Lung (tissue), 12 donors: ENCODE results near the gene LRRN4CL. TPM values are rescaled to one million over a fixed set of nuclear protein-coding genes. Genes with fewer than 3 reads are reported as not detected.
A peak's percentile ranks its signal among the peaks of the same experiment; 100 is the strongest.

Experiments
- ATAC-seq: fragments of 200-7000 bp; cut with Tn5 transposase; one replicate; pipeline ENCODE4 v1.9.1; 2020; ENCODE audit warnings: moderate number of reproducible peaks; ENCODE audit not compliant: insufficient read depth, low FRiP score
- DNase-seq, 3 donors: peaks; one replicate each; pipeline ENCODE4 v3.0.0-alpha.2; 2013 to 2017
- H3K27ac ChIP-seq, 2 donors: one replicate each; pipeline ENCODE4 v1.5.1; 2013; ENCODE audit warnings: mild to moderate bottlenecking in 2 of 2, moderate library complexity in 2 of 2, control low read depth in 1 of 2, inconsistent platforms in 1 of 2, low read depth in 1 of 2, low read length in 1 of 2
- H3K27me3 ChIP-seq, 3 donors: one replicate each; pipeline ENCODE4 v1.5.1; 2013; ENCODE audit warnings: low read length in 2 of 3; ENCODE audit not compliant: control insufficient read depth in 3 of 3, insufficient read depth in 3 of 3
- H3K36me3 ChIP-seq, 4 donors: one replicate each; pipeline ENCODE4 v1.5.1; 2013; ENCODE audit warnings: low read length in 4 of 4, mild to moderate bottlenecking in 1 of 4, moderate library complexity in 1 of 4; ENCODE audit not compliant: control insufficient read depth in 4 of 4, insufficient read depth in 4 of 4
- H3K4me1 ChIP-seq, 5 donors: one replicate each; pipeline ENCODE4 v1.5.1; 2013; ENCODE audit warnings: low read length in 5 of 5, mild to moderate bottlenecking in 2 of 5, moderate library complexity in 1 of 5; ENCODE audit not compliant: control insufficient read depth in 5 of 5, insufficient read depth in 5 of 5
- H3K4me3 ChIP-seq: one replicate; pipeline ENCODE4 v1.5.1; 2013; ENCODE audit warnings: mild to moderate bottlenecking, control low read depth, moderate library complexity
- H3K9ac ChIP-seq, 2 donors: one replicate each; pipeline ENCODE4 v1.5.1; 2013; ENCODE audit warnings: low read length in 2 of 2, control low read depth in 1 of 2; ENCODE audit not compliant: insufficient read depth in 1 of 2
- H3K9me3 ChIP-seq, 4 donors: one replicate each; pipeline ENCODE4 v1.5.1; 2013; ENCODE audit warnings: low read length in 3 of 4, mild to moderate bottlenecking in 1 of 4, moderate library complexity in 1 of 4; ENCODE audit not compliant: control insufficient read depth in 4 of 4, insufficient read depth in 3 of 4
- WGBS, 2 donors: extraction: QIAGEN DNeasy Blood & Tissue Kit; methylation state at CpG; one replicate each; pipeline ENCODE4 v1.1.7; 2013; 5-methylcytosine and 5-hydroxymethylcytosine counted together
- polyA plus RNA-seq, 2 donors: library from polyadenylated mRNA; stranded (reverse); fragments of 200-250 nt; gene quantifications; one replicate each; pipeline ENCODE4 v1.2.1, GENCODE V29; 2013
- total RNA-seq, 2 donors: library from RNA; depleted of rRNA in 1 of 2; stranded (reverse); fragments of >200 nt in 1 of 2; gene quantifications; one replicate each; pipeline ENCODE4 v1.2.1, GENCODE V29; 2014 to 2021
- TF ChIP-seq, protein P1 (sequence below): IDR thresholded peaks from 2 replicates; pipeline ENCODE4 v1.5.1; 2012; ENCODE audit warnings: mild to moderate bottlenecking; ENCODE audit errors: control extremely low read depth, extremely low read depth
- donor health status: control.
- donor health status: control.
- donor health status: Bipolar disorder and iron deficiency.
- donor health status: healthy.
- donor health status: DM: yes; HTN: yes; CAD: no.

LRRN4CL gene
- total and polyA plus RNA-seq, 4 donors, result 0.46 to 2.6 (median 1.2) TPM

DNA sequence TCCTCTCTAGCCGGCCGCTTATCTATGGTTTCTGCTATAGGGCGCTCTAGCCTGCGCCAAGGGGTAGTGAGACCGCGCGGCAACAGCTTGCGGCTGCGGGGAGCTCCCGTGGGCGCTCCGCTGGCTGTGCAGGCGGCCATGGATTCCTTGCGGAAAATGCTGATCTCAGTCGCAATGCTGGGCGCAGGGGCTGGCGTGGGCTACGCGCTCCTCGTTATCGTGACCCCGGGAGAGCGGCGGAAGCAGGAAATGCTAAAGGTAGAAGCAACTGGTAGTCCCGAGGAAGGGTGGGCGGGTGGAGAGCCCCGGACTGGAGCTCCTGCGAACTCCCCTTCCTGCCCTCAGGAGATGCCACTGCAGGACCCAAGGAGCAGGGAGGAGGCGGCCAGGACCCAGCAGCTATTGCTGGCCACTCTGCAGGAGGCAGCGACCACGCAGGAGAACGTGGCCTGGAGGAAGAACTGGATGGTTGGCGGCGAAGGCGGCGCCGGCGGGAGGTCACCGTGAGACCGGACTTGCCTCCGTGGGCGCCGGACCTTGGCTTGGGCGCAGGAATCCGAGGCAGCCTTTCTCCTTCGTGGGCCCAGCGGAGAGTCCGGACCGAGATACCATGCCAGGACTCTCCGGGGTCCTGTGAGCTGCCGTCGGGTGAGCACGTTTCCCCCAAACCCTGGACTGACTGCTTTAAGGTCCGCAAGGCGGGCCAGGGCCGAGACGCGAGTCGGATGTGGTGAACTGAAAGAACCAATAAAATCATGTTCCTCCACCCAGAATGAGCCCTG, 17.5 kb downstream of the LRRN4CL start, which contains the start of the genes LBHD1 and UQCC3:
Gene LBHD1, minus strand, starts transcription at position 660 of the 782 bp plus-strand sequence. CDS start 2,236 bp downstream, outside the sequence.
Gene UQCC3, plus strand, starts transcription at position 66 of the 782 bp plus-strand sequence. Its CDS starts 73 bp downstream, at position 139.
- peaks cover 0 to 16% (median 11%) of the 10 kb centered on the region in 4 donors for H3K36me3 ChIP-seq
- no peaks in the 10 kb centered on the region for H3K9me3 ChIP-seq
- peak within 1 kb of the TSS; percentile 86 to 95 for H3K9ac ChIP-seq
- peaks cover 5 to 16% (median 11%) of the 10 kb centered on the region in 5 donors for H3K4me1 ChIP-seq
- TF ChIP-seq, protein P1, sequence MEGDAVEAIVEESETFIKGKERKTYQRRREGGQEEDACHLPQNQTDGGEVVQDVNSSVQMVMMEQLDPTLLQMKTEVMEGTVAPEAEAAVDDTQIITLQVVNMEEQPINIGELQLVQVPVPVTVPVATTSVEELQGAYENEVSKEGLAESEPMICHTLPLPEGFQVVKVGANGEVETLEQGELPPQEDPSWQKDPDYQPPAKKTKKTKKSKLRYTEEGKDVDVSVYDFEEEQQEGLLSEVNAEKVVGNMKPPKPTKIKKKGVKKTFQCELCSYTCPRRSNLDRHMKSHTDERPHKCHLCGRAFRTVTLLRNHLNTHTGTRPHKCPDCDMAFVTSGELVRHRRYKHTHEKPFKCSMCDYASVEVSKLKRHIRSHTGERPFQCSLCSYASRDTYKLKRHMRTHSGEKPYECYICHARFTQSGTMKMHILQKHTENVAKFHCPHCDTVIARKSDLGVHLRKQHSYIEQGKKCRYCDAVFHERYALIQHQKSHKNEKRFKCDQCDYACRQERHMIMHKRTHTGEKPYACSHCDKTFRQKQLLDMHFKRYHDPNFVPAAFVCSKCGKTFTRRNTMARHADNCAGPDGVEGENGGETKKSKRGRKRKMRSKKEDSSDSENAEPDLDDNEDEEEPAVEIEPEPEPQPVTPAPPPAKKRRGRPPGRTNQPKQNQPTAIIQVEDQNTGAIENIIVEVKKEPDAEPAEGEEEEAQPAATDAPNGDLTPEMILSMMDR, result no peak
- DNase-seq (peak; percentile 83 to 94 (median 86)), ATAC-seq (peak; percentile 83)
- no peaks in the 10 kb centered on the region for H3K27me3 ChIP-seq
- WGBS, 2 donors, result 0% methylated on average over 58 to 59 of the region's 59 CpGs
- H3K27ac ChIP-seq, result peak within 1 kb of the TSS; percentile 76 to 89
- peak within 1 kb of the TSS; percentile 65 for H3K4me3 ChIP-seq

DNA sequence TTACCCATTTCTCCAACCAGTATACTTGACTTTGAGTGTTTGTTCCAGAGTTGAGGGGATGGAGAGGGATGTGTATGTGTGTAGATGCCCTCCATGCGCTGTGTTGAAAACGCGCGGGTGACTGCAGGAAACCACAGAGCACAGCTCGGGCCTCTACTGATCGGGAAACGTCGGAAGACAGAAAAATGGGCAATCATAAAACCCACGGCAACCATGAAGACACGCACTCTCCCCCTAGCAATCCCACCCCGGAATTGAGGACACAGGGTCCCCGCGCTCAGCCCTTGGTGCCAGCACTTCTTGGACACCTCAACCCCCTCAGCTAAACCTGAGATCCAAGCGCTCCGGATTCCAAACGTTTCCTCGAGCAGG, 18.1 kb downstream of the LRRN4CL start:
- Histone ChIP-seq H3K27ac (peak overlapping the region; percentile 76 to 89), H3K36me3 (peaks cover 0 to 20% (median 13%) of the 10 kb centered on the region in 4 donors), H3K9me3 (no peaks in the 10 kb centered on the region), H3K27me3 (no peaks in the 10 kb centered on the region), H3K4me1 (peaks cover 11 to 20% (median 17%) of the 10 kb centered on the region in 5 donors), H3K4me3 (peak overlapping the region; percentile 65), H3K9ac (peak overlapping the region; percentile 86 to 95)
- DNase-seq, result no peak
- ATAC-seq, result peak; percentile 6
- 1 to 2% methylated on average over 17 of the region's 17 CpGs for WGBS, 2 donors
- TF ChIP-seq, protein P1, result no peak

DNA sequence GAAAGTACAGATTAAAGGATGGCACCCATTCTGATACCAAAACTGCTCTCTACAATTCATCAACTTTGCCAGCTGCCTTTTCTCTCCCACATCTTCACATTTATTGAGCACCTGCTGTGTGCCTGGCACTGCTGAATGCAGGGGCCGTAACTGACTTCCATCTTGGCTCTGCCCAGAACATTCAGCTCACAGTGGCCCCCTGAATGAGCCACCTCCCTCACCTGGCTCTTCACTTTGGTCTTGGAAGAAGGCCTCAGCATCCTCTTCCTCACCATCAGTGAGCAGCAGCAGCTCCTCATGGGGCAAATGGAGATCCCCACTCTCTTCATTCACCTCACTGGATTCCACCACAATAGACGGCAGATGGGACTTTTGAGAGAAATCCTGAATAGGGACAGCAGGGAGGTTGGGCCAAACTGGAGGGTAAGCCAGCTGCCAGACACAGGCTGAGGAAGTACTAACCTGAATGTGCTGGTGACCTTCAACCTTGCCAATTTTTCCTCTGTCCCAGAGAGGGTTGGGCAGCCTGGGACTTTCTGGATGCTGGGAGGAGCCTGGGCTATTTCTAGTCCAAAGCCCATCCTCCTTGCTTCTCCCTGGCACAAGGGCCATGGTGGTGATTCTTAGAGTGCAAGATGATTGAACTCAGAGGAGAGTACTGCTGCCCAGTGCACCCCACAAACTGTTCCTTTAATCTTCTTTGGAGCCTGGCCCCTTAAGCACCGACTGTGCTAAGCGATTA, 19.7 kb downstream of the LRRN4CL start:
- TF ChIP-seq, protein P1, result no peak
- H3K9ac ChIP-seq, result peak overlapping the region; percentile 3 to 11
- WGBS, 2 donors, result 79 to 89% methylated on average over 4 of the region's 4 CpGs
- H3K36me3 ChIP-seq, result peaks cover 0 to 17% (median 15%) of the 10 kb centered on the region in 4 donors
- no peaks in the 10 kb centered on the region for H3K9me3 ChIP-seq
- DNase-seq (no peak), ATAC-seq (no peak)
- H3K4me3 ChIP-seq, result no peak overlapping the region
- peaks cover 15 to 21% (median 18%) of the 10 kb centered on the region in 5 donors for H3K4me1 ChIP-seq
- H3K27me3 ChIP-seq, result no peaks in the 10 kb centered on the region
- H3K27ac ChIP-seq, result peak overlapping the region in 1 of 2 donors; percentile 8
